Stimulated activated CD4-positive, alpha-beta T cell treated with anti-CD3 and anti-CD28 coated beads, Interleukin-1b, Interleukin-23, amount 100 ng/mL, for 48 hours (primary cell): ENCODE measurements around the gene RPS4Y1.

ENCODE experiments used
- DNase-seq: peaks from one replicate; pipeline ENCODE4 v3.0.0-alpha.2; 2020

RPS4Y1 gene

DNA sequence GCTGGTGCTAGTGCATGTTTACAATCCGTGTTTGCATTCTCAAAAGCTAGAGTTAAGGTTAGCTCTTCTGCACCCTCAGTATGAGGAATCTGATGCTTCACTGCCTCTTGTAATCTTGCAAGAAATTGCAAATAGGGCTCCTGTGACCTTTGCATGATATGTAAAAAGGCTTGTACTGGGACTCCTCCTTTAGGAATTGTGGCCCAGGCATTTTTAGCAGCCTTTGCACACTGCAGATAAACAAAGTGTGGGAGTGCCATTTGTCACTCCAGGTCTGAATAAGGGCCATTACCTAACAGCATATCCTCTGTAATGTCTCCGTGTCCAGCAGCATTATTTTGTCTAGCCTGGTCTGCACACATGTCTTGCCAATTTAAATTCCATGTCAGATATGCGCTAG lies 44.5 kb downstream of the RPS4Y1 start:
- DNase-seq: no peak

DNA sequence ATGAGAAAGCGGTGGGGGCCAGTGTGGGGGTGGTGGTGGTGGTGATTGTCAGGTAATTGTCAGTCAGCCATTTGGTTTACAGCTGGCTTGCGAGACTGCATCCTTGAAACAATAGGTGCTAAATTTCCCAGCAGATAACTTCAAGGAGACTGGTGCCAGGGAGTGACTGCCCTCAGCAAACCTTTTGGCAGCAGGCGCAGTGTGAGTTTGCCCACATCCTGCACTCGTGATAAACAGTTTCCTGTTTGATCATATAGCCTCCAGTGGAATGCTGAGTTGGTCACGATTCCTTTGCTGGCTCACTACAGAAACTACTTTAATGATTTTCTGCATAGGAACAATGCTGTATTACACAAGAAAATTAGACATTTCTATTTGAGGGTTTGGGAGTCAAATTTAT lies 46.0 kb downstream of the RPS4Y1 start:
- peak; percentile 35 for DNase-seq

DNA sequence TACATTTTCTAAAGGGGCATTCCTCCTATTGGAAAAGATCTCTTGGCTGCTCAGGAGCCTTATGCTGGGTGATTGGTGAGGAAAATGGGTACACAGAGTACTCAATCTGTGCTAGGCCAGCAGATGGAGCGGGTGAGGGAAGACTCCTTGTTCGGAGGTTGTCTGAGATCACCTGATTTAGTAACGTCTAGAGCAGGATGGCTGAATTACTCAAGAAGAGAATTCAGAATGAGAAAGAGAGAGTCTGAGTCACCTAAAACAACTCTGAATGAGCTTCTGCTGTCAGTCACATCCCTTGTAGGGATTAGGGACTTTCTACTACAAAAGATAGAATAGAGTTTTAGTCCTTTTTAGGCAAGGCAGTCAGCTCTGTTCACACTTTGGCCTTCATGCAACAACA lies 46.6 kb downstream of the RPS4Y1 start:
- peak; percentile 37 for DNase-seq

DNA sequence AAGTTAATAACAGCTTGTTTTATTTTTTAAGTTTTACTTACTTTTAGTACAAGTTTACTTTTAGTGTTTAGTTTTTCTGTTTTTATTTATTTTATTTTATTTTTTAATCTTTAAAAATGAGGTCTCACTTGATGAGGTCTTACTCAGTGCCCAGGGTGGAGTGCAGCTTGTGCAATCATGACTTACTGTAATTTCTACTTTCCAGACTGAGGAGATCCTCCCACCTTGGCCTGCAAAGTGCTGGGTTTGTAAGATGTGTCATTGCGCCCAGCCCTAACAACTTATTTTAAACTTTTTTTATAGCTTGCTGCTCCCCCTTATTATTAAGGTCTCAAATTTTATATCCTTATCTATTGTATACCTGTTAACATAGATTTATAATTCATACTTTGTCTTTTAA lies 52.1 kb downstream of the RPS4Y1 start:
- DNase-seq: no peak

DNA sequence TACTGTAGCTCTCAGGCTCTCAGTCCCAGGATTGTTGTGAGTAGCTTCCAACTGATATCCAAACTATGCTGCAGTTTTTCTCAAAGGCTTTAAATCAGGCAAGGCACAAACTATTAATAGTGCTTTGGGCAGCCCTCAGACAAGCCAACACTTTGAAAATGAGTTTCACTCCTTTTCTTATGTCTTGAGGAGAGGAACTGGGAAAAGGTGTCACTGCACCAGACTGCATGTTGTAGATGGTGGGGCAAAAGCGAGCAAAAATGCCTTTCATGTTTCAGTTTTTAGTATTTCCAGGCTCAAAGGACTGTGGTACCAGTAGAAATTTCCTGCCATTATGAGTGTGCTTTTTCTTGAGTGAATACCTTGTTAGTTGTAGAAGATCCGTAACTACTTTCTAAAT lies 54.6 kb downstream of the RPS4Y1 start:
- DNase-seq: no peak

DNA sequence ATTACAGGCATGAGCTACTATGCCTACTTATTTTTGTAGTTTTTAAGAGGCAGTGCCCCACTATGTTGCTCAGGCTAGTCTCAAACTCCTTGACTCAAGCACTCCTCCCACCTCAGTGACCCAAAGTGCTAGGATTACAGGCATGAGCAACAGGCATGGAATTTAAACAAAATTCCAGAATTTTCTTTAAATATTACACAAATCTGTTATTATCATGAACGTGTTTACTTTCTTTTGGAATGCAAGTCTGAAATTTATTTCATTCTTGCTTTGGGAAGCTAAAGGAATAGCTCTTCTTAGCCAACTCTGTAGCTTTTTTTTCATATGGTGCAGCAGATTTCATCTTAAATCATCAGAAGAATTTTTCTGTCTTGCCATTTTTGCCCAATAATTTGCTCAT lies 66.0 kb downstream of the RPS4Y1 start:
- no peak for DNase-seq

DNA sequence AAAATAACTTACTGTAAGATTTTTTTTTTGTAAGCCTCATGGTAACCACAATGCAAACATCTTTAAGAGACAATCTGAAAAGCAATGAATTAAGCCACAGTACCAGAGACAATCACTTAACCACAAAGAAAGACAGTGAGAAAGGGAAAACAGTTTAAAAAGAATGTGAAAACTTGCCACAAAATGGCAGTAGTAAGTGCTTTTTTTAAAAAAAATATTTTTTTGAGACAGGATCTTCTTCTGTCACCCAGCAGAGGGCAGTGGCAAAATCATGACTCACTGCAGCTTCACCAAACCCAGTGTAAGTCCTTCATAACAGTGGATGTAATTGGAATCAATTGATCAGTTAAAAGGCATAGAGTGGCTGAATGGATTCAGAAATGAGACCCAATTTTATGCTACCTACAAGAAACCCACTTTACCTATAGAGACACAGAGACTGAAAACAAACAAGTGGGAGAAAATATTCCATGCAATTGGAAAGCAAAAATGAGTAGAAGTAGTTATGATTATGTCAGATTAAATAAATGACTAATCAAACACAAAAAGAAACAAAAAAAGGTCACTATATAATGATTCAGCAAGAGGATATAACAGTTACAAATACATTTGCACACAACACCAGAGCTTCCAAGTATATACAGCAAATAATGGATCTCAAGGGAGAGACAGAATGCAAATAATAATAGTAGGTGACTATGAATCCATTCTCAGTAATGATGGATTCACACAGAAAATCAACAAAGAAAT lies 71.8 kb downstream of the RPS4Y1 start:
- DNase-seq: peak; percentile 37
